Gastrocnemius medialis (tissue), 4 donors: ENCODE data around the gene MKLN1. TPM values are rescaled to one million over a fixed set of nuclear protein-coding genes. Genes with fewer than 3 reads are reported as not detected.
"Not testable (repeated sequence)": the region's sequence is repeated elsewhere in the genome, so short reads cannot be mapped to it uniquely, and the experiment has no call there.

Source experiments
- ATAC-seq, 2 donors: fragments of 150-250 bp; one replicate each; pipeline ENCODE4 v1.9.1; 2016
- DNase-seq, 2 donors: peaks; one replicate each; pipeline ENCODE4 v3.0.0-alpha.2; 2019
- H3K27ac ChIP-seq, 4 donors: fragments of 200-600 bp; sonication (generic); 1 replicate in 1 of 4; 2 replicates in 3 of 4; pipeline ENCODE4 v1.5.1; 2016 to 2018; ENCODE audit warnings: mild to moderate bottlenecking in 2 of 4, moderate library complexity in 1 of 4
- H3K27me3 ChIP-seq, 3 donors: fragments of 200-600 bp; sonication (generic) in 2 of 3; 1 replicate in 1 of 3; 2 replicates in 2 of 3; pipeline versions ENCODE4 v1.5.1 to v1.6.0; 2016 to 2019; ENCODE audit warnings: mild to moderate bottlenecking in 1 of 3, moderate library complexity in 1 of 3
- H3K36me3 ChIP-seq, 2 donors: fragments of 200-600 bp; sonication (generic) in 1 of 2; one replicate each; pipeline ENCODE4 v1.5.1; 2017 to 2018
- H3K4me1 ChIP-seq, 2 donors: fragments of 200-600 bp; sonication (generic) in 1 of 2; one replicate each; pipeline ENCODE4 v1.5.1; 2016 to 2017; ENCODE audit warnings: mild to moderate bottlenecking in 2 of 2
- H3K4me3 ChIP-seq, 4 donors: fragments of 200-600 bp; sonication (generic) in 3 of 4; 1 replicate in 1 of 4; 2 replicates in 3 of 4; pipeline ENCODE4 v1.5.1; 2016 to 2019; ENCODE audit warnings: mild to moderate bottlenecking in 2 of 4
- H3K9me3 ChIP-seq, 3 donors: fragments of 200-600 bp; sonication (generic) in 2 of 3; 1 replicate in 1 of 3; 2 replicates in 2 of 3; pipeline ENCODE4 v1.5.1; 2016 to 2019
- POLR2A ChIP-seq, 2 donors: fragments of 450-650 bp; IDR thresholded peaks; one replicate each; pipeline ENCODE4 v1.6.1; 2017; ENCODE audit warnings: antibody characterized with exemption in 2 of 2, mild to moderate bottlenecking in 2 of 2, moderate library complexity in 2 of 2
- in situ Hi-C, 4 donors: fragments of 200-750 bp; cut with MboI; loops; one replicate each; pipeline versions ENCODE4 v1.15.0 to v1.8.0; 2017; ENCODE audit warnings: low sequenced_read_pairs in 4 of 4
- intact Hi-C: fragments of 100-400 bp; cut with DNase I; formaldehyde crosslinking; loops from one replicate; pipeline ENCODE4 v1.15.1; 2023; ENCODE audit warnings: low total_unique reads
- total RNA-seq, 4 donors: library from RNA; depleted of rRNA; stranded (reverse); fragments of >200 nt; gene quantifications; one replicate each; pipeline versions ENCODE4 v1.1.0 to v1.2.3, GENCODE V29; 2016
- TF ChIP-seq, protein P1 (sequence below), 5 experiments: fragments of 450-650 bp in 3 of 5; fragments of 200-600 bp in 2 of 5; sonication (generic) in 2 of 5; IDR thresholded peaks in 4 of 5; conservative IDR thresholded peaks in 1 of 5; 1 replicate in 4 of 5; 2 replicates in 1 of 5; pipeline ENCODE4 v1.5.1; 2016 to 2019; ENCODE audit warnings: antibody characterized with exemption in 5 of 5, mild to moderate bottlenecking in 3 of 5, moderate library complexity in 3 of 5

MKLN1 gene
- total RNA-seq, 4 donors from 2014 or later = 29.1 to 81.1 (median 48.9) TPM

DNA sequence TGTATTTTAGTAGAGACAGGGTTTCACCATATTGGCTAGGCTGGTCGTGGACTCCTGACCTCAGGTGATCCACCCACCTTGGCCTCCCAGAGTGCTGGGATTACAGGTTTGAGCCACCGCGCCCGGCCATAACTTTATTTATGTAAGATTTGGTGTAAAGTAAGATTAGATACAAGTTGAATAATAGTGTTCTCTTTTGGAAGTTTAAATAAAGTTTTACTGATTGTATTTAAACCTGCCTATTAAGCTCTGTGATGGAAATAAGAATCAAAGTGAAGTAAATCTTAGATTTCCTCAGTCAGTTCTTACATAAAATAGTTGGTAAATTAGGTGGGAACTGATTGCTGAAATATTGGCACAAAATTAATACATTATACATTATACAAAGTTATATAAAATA is 86.0 kb downstream of the MKLN1 start:
- intact Hi-C loops = no loop called here
- peaks cover 3 to 5% of the 10 kb centered on the region in 2 donors for H3K4me1 ChIP-seq
- no peak overlapping the region for H3K4me3 ChIP-seq
- H3K27me3 ChIP-seq = no peaks in the 10 kb centered on the region
- TF ChIP-seq POLR2A (IDR thresholded peaks at IDR 0.05) = no peak
- TF ChIP-seq, protein P1, sequence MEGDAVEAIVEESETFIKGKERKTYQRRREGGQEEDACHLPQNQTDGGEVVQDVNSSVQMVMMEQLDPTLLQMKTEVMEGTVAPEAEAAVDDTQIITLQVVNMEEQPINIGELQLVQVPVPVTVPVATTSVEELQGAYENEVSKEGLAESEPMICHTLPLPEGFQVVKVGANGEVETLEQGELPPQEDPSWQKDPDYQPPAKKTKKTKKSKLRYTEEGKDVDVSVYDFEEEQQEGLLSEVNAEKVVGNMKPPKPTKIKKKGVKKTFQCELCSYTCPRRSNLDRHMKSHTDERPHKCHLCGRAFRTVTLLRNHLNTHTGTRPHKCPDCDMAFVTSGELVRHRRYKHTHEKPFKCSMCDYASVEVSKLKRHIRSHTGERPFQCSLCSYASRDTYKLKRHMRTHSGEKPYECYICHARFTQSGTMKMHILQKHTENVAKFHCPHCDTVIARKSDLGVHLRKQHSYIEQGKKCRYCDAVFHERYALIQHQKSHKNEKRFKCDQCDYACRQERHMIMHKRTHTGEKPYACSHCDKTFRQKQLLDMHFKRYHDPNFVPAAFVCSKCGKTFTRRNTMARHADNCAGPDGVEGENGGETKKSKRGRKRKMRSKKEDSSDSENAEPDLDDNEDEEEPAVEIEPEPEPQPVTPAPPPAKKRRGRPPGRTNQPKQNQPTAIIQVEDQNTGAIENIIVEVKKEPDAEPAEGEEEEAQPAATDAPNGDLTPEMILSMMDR (IDR thresholded peaks at IDR 0.05 in 4 of 5, conservative IDR thresholded peaks at IDR 0.05 in 1 of 5) = no peak
- H3K27ac ChIP-seq = no peak overlapping the region
- ATAC-seq = no peak
- H3K9me3 ChIP-seq = no peaks in the 10 kb centered on the region
- H3K36me3 ChIP-seq = peaks cover 0 to 48% of the 10 kb centered on the region in 2 donors
- no peak for DNase-seq
- in situ Hi-C loops = no loop called here

DNA sequence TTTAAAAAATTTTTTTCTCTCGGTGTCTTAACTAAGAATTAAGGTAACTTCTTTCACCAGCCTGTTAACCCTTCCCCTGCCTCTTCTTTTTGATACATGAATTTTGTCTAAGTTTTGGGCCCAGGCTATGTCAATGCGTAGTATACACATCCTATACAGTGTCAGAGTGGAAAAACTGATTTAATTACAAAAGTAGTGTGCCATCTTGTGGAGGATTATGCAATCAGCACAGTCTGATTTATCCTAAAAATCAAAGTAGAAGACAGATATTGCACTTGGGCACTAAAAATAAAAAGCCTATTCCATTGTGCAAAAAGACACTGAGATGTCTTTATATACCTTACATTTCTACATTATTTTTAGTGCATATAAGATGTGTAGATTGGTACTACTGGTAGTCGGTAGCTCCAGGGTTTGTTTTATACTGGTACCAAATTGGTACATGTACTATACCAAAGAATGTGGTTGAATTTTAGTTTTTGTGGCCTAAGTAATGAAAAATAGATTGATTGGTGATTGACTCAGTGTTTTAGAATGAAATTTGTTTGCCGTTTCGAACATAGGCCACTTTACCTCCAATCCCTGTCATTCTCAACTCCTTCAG is 96.6 kb downstream of the MKLN1 start:
- intact Hi-C loops = loop anchor here (10.0 kb wide), 1 partner anchor 320 kb away; no protein-coding TSS in a partner anchor
- no peak overlapping the region for H3K4me3 ChIP-seq
- no peaks in the 10 kb centered on the region for H3K9me3 ChIP-seq
- no peak for TF ChIP-seq POLR2A (IDR thresholded peaks at IDR 0.05)
- TF ChIP-seq, protein P1 (IDR thresholded peaks at IDR 0.05 in 4 of 5, conservative IDR thresholded peaks at IDR 0.05 in 1 of 5) = peak; percentile 31 to 55 (median 43)
- peaks cover 0 to under 1% of the 10 kb centered on the region in 2 donors for H3K36me3 ChIP-seq
- H3K27ac ChIP-seq = peak overlapping the region; percentile 32 to 58 (median 48)
- no peaks in the 10 kb centered on the region for H3K27me3 ChIP-seq
- ATAC-seq (peak; percentile 53 to 62), DNase-seq (no peak)
- peaks cover 25 to 35% of the 10 kb centered on the region in 2 donors for H3K4me1 ChIP-seq
- in situ Hi-C loops = loop anchor here in 1 of 4 donors (10.0 kb wide), 1 partner anchor 530 kb away; no protein-coding TSS in a partner anchor

DNA sequence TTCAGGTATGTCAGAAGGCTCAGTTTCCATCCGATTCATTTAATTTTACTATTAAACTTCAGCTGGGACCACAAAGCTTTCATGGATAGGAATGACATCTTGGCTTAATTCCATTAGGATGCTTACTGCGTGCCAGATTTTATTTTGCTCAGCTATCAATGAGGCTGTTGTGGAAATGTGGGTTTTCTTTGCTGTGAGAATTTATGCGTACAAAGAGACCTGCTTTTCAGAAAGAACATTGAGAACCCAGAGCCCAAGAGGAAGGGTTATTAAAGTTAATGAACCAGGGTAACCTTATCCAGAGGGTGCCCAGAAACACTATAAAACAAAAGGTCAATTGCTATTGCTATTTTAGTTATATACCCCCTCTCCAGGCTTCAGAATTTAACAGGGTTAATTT is 98.3 kb downstream of the MKLN1 start:
- H3K27me3 ChIP-seq = no peaks in the 10 kb centered on the region
- peak; percentile 28 to 38 for ATAC-seq
- H3K4me1 ChIP-seq = peaks cover 31 to 41% of the 10 kb centered on the region in 2 donors
- no peak overlapping the region for H3K4me3 ChIP-seq
- no peaks in the 10 kb centered on the region for H3K9me3 ChIP-seq
- H3K27ac ChIP-seq = peak overlapping the region in 3 of 4 donors; percentile 44 to 58 (median 53)
- peaks cover 0 to 6% of the 10 kb centered on the region in 2 donors for H3K36me3 ChIP-seq
- in situ Hi-C loops (loop anchor here in 2 of 4 donors (10.0 to 25.0 kb wide), 2 partner anchors 339 to 531 kb away; no protein-coding TSS in a partner anchor), intact Hi-C loops (loop anchor here (10.0 kb wide), 1 partner anchor 321 kb away; no protein-coding TSS in a partner anchor)
- TF ChIP-seq POLR2A (IDR thresholded peaks at IDR 0.05) = no peak
- TF ChIP-seq, protein P1 (IDR thresholded peaks at IDR 0.05 in 4 of 5, conservative IDR thresholded peaks at IDR 0.05 in 1 of 5) = no peak
- DNase-seq = no peak

DNA sequence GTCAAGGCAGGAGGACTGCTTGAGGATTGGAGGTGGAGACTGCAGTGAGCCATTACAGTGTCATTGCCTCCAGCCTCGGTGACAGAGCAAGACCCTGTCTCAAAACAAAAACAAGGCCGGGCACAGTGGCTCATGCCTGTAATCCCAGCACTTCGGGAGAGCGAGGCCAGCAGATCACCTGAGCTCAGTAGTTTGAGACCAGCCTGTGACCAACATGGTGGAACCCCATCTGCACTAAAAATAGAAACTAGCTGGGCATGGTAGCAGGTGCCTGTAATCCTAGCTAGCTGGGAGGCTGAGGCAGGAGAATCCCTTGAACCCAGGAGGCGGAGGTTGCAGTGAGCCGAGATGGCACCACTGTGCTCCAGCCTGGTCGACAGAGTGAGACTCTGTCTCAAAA is 103.2 kb downstream of the MKLN1 start:
- DNase-seq (peak; percentile 54 to 69), ATAC-seq (peak; percentile 67 to 71)
- H3K9me3 ChIP-seq, intact Hi-C loops, H3K27me3 ChIP-seq, H3K4me3 ChIP-seq: not testable (repeated sequence)
- in situ Hi-C loops = loop anchor here in 1 of 4 donors (25.0 kb wide), 1 partner anchor 344 kb away; no protein-coding TSS in a partner anchor
- Histone ChIP-seq H3K36me3 (peaks cover 0 to 15% of the 10 kb centered on the region in 2 donors), H3K4me1 (peaks cover 19 to 33% of the 10 kb centered on the region in 2 donors), H3K27ac (peak overlapping the region; percentile 57 to 88 (median 79))

DNA sequence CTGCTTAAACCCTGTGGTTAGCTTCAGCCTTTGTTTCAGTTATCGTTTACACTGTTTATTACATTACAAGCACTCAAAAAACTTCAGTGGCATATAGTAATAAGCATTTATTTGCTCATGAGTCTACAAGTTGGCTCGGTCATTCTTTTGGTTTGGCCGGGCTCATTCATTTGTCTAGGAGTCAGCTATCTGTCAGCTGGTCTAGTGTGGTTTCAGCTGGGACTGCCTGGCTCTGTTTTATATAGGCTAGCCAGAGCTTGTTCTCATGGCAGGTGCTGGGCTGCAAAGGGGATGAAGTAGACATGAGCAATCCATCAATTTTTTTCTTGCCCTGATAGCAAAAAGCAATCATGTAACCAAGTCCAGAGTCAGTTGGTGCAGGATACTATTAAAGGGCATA is 103.6 kb downstream of the MKLN1 start:
- DNase-seq = peak; percentile 79 to 82
- intact Hi-C loops (no loop called here), in situ Hi-C loops (loop anchor here in 1 of 4 donors (25.0 kb wide), 1 partner anchor 344 kb away; no protein-coding TSS in a partner anchor)

More for the DNA sequence above, 103.6 kb downstream of the MKLN1 start:
- peak; percentile 95 to 96 for ATAC-seq
- TF ChIP-seq, protein P1 (IDR thresholded peaks at IDR 0.05 in 4 of 5, conservative IDR thresholded peaks at IDR 0.05 in 1 of 5) = no peak
- no peak for TF ChIP-seq POLR2A (IDR thresholded peaks at IDR 0.05)
- no peak overlapping the region for H3K4me3 ChIP-seq
- H3K27ac ChIP-seq = peak overlapping the region; percentile 57 to 88 (median 79)
- peaks cover 15 to 28% of the 10 kb centered on the region in 2 donors for H3K4me1 ChIP-seq
- no peaks in the 10 kb centered on the region for H3K9me3 ChIP-seq
- H3K36me3 ChIP-seq = peaks cover 0 to 15% of the 10 kb centered on the region in 2 donors
- H3K27me3 ChIP-seq = no peaks in the 10 kb centered on the region
